HUDEP-2 (cell line): ENCODE measurements around the gene TBKBP1.
"Not testable (repeated sequence)": the region's sequence is repeated elsewhere in the genome, so short reads cannot be mapped to it uniquely, and the experiment has no call there.

Experiments used
- DNase-seq, 76 experiments: peaks; one replicate each; lab custom pipeline; 2025; ENCODE audit not compliant: unreplicated experiment in 76 of 76; lab: John Stamatoyannopoulos, UW

Gene TBKBP1

DNA sequence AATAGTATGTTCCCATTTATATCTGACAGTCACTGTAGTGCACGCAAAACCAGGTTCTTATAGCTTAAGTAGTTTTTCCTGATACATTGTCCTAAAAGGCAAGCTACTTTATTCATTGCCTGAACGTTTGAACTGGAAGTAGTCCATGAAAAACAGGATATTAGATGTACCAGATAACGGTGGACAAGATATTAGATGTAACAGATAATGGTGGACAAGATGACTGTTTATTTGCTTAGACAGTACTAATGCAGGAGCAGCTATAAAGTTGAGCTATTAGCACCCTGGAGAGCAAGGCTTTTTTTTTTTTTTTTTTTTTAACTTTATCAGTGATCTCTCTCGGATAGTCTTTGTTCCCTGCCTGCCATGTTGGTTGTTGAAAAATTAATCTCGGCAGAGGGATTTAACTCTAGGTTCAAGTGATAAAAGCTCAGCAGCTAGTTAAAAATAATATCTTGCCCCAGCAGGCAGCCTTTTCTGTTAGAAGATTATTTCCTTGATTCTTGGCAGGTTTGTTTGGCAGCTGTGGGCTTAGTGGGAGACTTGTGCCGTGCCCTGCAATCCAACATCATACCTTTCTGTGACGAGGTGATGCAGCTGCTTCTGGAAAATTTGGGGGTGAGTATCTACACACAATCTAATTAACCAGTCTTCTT, 17.3 kb upstream of the TBKBP1 start:
- DNase-seq, result no peak

DNA sequence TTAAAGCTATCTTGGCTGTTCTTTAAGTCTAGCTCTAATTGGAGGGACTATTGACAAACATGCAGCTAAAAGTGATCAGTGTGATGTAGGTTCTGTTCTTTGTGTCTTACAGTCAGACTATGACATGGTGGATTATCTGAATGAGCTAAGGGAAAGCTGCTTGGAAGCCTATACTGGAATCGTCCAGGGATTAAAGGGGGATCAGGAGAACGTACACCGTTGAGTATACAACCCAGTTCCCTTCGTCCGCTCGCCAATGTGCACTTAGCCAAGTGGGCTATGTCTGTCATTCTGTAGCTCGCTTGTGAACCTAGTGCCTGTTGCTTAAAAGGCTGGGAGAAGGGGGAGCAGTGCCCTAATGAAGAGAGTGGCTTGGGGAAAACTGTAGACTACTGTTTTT, 15.8 kb upstream of the TBKBP1 start:
- no peak for DNase-seq

DNA sequence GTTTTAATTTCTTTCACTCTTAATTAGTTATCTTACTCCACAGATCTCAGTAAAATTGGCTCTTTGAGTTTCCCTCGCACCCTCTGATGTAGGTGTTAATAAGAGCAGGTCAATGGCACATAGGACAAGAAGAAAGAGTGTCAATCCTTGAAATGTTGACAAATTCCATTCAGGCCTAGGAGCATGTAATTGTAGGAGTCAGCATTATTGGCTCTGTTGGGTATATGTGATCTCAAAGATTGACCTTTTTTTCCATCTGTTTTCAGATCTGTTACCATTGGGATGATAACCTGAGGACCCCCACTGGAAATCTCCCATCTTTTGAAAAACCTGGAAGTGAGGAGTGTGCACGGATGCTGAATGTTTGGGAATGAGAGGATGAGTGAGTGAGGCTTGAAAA, 11.8 kb upstream of the TBKBP1 start:
- DNase-seq, result no peak

DNA sequence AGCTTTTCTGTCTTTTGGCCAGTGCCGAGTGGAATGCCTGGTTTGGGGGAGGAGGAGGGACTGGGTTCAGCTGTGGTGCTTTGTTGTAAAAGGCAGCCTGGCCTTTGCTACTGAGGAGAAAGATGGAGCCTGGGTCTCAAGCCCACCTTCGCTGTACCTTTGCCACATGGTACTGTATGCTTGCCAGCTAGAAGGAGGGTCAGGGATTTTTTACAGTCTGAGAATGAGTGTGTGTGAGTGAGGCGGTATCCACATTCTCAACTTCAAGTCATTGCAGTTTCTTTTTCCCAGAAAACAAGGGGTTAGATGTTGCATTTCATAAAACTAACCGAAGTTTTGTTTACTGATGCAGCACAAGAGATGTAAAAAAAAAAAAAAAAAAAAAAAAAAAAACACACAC, 11.2 kb upstream of the TBKBP1 start:
- not testable (repeated sequence) for DNase-seq

DNA sequence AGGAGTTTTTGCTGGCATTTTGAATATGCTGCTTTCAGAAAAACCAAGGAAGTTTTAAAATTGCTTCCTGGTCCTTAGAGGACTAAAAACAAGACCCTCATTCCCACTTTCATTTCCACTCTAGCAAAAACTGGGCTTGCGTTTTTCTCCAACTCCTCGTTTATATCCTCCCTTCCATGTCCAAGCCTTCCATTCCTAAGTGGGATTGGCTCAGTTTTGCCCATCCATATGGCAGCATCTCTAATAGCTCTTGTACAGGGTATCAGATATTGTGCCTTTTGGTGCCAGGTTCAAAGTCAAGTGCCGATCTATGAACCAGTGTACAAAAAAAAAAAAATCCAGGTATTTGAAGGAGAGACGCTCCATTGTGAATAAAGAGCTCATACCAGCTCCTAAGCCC, 9.9 kb upstream of the TBKBP1 start:
- DNase-seq, result no peak

DNA sequence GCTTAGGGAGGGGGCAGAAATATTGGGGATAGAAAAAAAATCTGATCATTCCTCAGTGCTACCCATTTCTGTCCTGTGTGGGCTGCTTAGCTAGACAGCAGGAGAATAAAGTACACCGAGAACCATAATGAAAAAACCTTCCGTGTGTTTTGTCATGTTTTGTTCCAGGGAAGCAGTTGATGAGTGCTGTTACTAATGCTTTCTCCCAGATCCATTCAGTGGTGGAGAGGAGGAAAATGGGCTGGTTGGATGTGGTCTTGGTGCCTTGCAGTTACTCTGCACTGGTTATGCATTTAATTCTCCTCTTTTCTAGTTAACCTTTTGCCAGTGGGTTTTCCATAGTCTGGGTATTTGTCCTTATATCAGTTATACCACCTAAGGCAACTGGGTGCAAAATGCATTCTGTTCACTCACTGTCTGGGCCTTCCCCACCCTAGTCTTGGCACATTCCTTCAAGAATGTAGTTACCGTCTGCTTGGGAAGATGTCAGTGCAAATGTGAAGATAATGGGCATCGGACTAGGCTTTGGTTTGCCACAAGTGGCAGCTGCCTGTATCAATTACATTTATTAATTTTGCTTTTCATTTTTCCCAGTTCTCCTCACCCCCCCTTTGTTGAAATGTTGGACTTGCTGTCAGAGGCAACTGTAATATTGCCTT, 9.3 kb upstream of the TBKBP1 start:
- no peak for DNase-seq

DNA sequence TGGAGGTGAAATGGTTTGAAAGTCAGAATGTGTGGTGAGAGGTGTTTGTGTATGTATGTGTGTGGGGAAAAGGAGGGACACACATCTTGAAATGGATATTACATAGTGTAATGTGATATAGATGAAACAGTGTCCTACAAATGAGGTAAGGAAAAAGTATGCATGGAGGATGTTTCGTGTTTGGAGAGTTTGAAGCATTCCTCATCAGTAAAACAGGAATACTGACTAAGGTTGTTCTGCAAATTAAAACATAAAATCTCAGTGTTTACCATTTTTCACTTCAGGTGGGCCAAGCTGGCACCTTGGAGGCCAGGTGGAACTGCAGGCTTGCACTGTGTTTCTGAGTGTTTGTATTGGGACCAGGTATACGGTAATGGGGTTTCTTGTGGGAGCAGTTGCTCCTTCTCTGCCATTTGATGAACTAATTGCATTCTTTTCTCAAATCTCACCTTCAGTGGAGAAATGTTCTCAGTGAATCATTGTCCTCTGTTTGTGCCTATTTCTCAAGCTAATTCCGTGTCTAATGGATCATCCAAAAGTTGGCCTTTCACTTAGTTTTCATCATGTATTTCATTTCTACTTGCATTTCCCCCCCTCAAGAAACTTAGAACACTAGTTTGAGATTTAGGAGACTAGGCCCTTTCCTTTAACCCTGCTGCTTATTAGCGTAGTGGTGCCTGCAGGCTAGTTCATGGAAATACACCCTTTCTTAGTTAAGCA, 8.2 kb upstream of the TBKBP1 start:
- DNase-seq, result no peak

DNA sequence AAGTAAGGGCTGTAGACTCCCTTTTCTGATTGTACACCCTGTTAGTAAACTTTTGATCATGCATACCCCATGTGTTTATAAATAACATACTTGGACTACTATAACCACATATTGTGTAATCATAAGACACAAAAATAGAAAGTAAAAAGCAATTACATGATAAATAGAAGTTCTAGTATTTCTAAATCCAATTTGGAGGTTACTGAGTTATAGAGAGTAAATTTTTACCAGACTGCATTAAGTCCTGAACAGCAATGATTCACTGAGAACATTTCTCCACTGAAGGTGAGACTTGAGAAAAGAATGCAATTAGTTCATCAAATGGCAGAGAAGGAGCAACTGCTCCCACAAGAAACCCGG, 7.7 kb upstream of the TBKBP1 start:
- DNase-seq, result no peak

DNA sequence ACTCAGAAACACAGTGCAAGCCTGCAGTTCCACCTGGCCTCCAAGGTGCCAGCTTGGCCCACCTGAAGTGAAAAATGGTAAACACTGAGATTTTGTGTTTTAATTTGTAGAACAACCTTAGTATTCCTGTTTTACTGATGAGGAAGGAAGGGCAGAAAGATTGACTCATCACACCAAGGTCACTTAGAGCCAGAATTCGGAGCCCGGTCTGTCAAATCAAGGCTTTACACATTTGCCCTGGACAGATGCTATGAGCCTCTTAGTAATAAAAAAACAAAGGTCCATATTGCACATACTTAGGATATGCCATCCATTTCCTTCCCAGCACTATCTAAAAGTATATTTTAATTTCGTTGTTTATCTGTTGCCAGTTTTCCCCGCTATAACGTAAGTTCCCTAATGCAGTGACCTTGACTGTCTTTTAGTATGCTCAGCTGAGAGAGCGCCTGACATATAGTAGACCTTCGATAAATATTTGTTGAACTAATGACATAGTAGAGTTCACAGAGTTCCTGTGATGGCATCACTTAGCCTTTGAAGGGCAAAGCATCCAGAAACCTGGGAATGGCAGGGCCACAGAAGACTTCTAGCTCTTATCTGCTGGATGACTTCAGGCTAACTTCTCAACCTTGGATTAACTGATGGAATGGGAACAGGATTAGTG, 7.2 kb upstream of the TBKBP1 start:
- no peak for DNase-seq

DNA sequence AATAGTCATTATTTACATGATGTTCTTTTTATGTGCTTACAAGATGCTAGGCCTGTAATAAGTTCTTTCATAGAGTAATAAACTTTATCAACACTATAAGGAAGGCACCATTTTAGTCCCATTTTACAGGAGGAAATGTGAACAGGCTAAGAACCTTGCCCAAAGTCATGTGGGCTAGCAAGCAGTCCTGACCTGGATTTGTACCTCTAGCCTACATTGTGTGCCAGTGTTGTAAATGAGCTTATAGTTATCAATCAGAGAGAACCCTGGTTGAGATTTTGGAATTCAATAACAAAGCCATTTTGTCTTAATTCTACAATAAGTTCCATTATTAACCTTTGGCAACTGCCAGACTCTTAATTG, 6.7 kb upstream of the TBKBP1 start:
- DNase-seq, result no peak

DNA sequence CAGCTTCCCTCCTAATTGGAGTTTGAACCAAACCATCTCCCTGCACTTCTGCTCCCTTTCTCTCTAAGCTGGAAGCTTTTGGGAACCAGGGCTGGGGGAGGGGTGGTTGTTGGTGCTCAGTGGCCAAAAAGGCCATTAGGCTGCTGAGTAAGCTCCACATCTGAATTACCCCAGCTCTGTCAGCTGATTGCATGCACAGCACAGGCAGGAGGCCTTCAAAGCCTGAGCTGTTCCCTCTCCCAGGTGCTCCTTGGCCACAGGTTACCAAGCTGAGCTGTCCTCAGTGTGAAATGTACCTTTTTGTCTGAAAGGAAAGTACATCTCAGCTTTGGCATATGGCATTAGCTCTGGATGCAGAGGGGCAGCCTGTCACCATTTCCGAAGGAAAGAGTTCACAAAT, 6.2 kb upstream of the TBKBP1 start:
- DNase-seq, result peak in 1 of 76 experiments; percentile 10

DNA sequence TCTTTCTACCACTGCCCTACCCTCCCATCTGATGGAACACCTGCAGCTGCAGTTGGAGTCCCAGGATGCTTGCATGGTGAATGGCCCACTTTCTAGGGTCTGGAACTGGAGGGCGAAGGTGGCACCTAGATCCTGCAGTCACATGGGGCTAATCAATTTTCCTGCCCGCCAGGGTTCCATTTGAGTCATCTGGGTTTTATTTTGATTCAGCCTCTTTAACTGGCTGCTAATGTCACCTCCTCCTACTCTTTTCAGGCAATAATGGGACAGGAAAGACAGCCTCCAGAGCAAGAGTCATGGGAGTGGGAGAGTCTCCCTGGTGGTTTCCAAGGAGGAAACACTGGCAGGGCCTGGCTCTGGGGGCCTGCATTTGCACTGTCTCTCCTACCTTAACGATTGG, 3.8 kb upstream of the TBKBP1 start:
- no peak for DNase-seq

DNA sequence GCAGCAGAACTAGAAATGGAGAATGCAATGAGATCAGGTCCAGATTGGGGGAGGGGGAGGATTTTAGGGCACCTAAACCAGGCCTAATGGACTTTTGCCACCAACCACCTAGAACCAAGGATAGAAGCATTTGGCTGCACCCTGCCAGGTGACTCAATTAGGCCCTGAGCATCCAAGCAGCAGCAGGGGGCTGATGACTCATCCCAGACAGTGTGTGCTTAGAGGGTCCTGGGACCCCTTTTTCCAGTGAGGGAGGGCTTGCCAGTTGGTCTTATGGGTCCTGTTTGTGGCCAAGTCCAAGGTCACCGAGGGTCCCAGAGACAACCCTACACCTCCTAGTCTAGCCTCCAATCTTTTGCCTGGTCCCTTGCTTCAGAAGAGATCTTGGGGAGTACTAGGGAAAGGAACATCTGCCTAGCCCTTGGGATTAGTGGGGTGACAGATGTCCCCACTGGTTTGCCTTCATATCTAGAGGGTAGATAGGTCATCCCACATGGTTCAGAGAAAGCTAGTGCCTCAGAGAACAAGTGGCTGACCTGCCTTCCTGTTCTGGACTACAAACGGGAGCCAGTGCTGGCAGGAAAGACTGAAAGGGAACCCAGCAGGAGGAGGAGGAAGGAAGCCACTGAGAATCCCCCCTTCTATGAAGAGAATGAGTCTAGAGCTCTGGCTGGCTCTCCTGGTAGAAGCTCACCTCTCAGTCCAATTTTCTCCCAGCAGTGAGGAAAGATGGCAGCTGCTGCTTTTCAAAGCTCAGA, 1.6 kb upstream of the TBKBP1 start:
- no peak for DNase-seq

DNA sequence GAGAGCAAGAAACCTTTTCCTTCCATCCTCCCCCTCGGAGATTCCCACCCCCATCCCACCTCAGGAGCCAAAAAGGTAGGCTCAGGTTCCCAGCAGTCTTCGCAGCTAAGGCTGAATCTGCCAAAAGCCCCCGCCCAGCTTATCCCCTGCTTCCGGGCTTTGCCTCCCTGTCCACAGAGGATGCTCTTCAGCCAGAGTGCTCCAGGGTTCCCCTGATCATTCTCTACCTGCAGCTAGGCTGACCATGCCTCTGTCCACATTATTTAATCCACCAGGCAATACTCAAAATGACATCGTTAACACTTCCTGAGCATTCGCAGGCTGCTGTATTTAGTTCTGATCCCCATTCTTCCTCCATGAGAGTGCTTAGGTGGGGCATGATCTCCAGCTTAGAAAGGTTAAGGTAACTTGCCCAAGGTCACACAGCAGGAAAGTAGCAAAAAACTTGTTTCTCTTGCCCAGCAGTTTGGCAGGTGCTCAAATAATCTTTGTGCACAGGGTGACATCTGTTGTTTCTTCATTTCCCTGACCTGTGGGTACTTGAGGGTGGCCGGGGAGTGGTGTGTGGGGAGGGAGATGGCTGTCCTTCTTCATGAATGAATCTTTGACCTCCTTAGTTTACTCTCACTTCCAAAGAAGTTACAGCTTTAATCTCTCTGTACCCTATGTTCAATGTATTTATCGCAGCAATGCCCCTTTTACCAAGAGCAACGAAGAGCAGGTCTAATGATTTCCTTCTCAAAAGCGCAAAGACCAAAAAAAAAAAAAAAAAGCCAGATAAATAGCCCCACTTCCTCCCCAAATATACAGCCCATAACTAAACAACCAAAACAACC, 848 bp upstream of the TBKBP1 start:
- DNase-seq, result peak in 7 of 76 experiments; percentile 6 to 39 (median 13)

DNA sequence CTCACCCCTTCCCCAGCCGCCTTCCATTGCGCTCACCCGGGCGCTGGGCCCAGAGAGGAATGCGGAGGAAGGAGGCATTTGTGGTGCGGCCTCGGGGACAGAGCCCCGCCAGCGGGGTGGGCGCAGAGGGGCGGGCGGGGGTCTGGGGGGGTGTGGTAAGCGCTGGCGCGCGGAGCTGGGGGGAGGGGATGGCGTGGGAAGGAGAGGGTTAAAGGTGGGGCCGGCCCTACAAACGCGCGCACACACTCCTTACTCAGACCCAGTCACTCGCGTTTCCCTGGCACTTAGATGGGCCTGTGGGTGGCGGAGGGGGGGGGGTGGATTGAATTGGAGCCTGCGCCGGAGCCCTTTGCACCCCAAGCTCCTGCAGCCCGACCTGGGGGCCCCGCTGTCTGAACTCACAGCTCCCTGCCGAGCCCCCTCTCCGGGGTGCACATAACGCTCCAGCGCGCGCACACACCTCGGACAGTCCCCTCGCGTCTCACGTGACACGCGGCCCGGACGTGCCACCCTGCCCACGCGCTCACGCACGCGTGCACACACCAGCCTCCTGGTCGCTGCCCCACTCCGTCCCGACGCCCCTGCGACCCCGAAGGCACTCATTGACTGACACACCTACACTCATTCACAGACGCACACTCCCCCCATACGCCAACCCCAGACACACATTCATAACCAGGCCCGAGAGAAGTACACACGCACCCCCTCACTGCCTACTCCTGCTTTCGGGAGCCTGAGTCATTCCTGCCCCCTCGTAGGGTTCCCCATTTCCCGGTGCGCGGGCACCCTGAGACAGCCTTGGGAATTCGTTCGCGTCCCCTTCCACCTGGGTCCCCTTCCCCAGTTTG, 844 bp downstream of the TBKBP1 start:
- peak in 6 of 76 experiments; percentile 7 to 38 (median 20) for DNase-seq

DNA sequence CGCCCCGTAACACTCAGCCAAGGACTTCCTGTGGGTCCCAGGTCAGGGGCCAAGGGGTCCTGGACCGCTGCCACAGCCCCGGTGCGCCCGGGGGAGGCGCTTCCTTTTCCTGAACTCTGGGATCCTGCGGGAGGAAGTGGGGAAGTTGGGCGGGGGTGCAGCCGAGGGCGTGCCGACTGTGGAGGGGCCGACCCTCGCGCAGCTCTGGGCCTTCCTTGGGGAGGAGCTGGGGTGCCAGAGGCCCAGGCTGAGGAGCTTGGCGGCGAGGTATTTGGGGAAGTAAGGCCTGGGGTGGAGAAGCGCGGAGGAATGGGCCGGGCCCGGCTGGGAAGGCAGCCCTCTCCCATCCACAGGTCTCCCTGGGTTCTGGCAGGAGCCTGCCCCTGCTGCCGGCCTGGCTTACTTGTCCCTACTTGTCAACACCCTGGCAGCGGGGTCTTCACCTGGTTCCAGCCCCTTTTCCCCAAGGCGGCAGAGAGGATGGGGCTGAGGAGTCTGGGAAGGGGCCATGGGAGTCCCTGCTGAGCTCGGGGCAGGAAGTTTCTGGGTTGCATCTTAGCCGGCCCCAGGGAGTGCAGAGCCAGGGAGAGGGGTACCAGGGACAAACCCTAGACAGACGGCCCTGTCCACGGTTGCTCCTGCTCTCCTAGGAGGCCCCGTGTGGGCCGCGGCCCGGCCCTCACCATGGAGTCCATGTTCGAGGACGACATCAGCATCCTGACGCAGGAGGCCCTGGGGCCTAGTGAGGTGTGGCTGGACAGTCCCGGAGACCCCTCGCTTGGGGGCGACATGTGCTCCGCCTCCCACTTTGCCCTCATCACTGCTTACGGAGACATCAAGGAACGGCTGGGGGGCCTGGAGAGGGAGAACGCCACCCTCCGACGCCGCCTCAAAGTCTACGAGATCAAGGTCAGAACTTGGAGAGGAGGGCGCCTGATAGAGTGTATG, 1.7 kb downstream of the TBKBP1 start:
- no peak for DNase-seq

DNA sequence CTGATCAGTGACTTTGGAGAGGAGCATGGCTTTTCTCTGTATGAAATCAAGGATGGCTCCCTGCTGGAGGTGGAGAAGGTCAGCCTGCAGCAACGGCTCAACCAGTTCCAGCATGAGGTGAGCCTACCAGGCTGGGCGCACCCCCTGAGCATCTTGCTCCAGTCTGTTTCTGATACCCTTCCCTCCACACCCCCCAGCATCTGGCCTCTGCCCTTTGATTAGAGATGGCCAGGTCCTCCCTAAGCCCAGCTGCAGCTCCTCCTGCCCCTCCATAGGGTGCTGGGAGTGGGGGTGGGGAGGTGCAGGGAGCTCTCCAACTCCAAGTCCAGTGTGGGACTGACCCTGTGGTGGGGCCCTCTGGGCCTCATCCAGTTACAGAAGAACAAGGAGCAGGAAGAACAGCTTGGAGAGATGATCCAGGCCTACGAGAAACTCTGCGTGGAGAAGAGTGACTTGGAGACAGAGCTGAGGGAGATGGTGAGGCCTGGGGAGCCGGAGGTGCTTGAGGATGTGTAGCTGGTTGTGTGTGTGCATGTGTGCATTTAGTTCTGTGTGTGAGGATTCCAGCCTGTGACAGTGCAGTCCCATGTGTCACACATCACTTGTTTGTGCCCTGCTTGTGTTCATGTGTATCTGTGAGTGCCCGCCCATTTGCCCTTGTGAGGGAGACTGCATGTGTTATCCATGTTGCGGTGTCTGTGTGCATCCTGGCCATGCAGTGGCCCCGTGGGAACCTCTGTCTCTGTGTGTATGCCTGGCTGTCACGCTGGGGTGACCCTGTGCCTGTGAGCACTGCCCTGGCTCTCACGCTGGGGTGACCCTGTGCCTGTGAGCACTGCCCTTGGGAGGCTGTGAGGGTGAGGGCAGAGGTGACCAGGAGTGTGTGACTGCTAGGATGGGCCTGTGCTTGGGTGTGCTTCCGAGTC, 3.0 kb downstream of the TBKBP1 start:
- no peak for DNase-seq
